HG03280 (cell line): Measurements from ENCODE around the gene CAPN8.

ENCODE experiments used
- ATAC-seq: cut with Tn5 transposase; IDR thresholded peaks from one replicate; pipeline ENCODE4 v1.9.1; 2021; ENCODE audit warnings: mild to moderate bottlenecking, moderate library complexity; ENCODE audit not compliant: unreplicated experiment

Gene CAPN8

GRCh38 chr1:223492044-223492443 is 173.5 kb downstream of the CAPN8 start:
- ATAC-seq: no peak
